ENCODE results near the gene ANKRD42.

- TF ChIP-seq CTCF (IDR thresholded peaks at IDR 0.05) (no peak), EP300 (IDR thresholded peaks at IDR 0.05; ENCODE audit: low read depth) (no peak), POLR2AphosphoS5 (IDR thresholded peaks at IDR 0.05) (no peak)
Observed at GRCh38 chr11:83284501-83285150, 91.1 kb downstream of the ANKRD42 start.

Data from transverse colon (tissue), 4 donors.